ENCODE results near the gene PTPN2. TPM values are rescaled to one million over a fixed set of nuclear protein-coding genes. Genes with fewer than 3 reads are reported as not detected.

Gene PTPN2
- polyA plus RNA-seq, 2 of the 4 experiments (the other 2 are of a cell fraction): 23.0 to 32.4 TPM

DNA sequence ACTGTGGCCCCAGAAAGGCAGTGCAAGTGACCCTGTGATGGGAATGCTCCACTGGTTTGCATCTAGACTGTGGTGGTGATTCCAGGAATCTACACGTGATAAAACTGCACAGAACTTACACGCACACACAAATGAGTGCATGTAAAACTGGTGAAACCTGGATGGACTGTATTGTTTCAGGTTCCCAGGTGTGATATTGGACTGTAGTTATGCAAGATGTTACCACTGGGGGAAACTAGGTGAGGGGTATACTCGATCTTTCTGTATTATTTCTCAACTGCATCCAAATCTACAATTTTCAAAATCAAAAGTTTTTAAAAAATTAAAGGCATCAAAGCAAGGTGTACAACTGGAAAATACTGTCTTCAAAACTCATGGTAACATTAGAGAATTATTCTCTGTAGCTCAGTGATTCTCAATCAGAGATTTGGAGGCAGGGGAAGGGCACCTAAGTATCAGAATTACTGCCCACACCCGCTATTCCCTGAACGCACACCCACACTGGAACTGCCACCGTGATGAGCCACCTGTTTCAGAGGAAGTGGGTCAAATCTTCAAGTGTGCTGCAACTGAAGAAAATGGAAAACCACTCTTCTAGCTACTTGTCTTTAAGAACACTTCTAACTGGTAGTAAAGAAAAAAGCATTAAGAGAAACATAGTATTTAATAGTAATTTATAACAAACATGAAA lies 26.7 kb downstream of the PTPN2 start:
- DNase-seq (ENCODE audit: low read depth in 1 of 2, low spot score in 1 of 2): no peak
- no peak overlapping the region for H3K4me3 ChIP-seq
- ATAC-seq: no peak
- H3K9me3 ChIP-seq: no peaks in the 10 kb centered on the region
- H3K4me2 ChIP-seq: no peak overlapping the region
- WGBS (ENCODE audit: missing lambda C conversion rate): 83% methylated on average over 6 of the region's 6 CpGs
- ChIA-PET POLR2A (no interaction called here), CTCF (interaction anchor here (0.5 kb wide), 1 partner anchor 36 kb away, joined by 3 read pairs; no protein-coding TSS in a partner anchor)
- no peak for FAIRE-seq
- H3K4me1 ChIP-seq: peaks cover 1% of the 10 kb centered on the region; the same call in 2 of the 3 replicates
- TF ChIP-seq MAFK (IDR thresholded peaks at IDR 0.05; ENCODE audit: partially characterized antibody) (no peak), PHF8 (IDR thresholded peaks at IDR 0.05; ENCODE audit: borderline replicate concordance, low read depth) (no peak)
- TF ChIP-seq, protein P1, sequence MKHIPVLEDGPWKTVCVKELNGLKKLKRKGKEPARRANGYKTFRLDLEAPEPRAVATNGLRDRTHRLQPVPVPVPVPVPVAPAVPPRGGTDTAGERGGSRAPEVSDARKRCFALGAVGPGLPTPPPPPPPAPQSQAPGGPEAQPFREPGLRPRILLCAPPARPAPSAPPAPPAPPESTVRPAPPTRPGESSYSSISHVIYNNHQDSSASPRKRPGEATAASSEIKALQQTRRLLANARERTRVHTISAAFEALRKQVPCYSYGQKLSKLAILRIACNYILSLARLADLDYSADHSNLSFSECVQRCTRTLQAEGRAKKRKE (CRISPR knock-in tag; IDR thresholded peaks at IDR 0.05; ENCODE audit: low read depth): no peak
- H3K27ac ChIP-seq: no peak overlapping the region

DNA sequence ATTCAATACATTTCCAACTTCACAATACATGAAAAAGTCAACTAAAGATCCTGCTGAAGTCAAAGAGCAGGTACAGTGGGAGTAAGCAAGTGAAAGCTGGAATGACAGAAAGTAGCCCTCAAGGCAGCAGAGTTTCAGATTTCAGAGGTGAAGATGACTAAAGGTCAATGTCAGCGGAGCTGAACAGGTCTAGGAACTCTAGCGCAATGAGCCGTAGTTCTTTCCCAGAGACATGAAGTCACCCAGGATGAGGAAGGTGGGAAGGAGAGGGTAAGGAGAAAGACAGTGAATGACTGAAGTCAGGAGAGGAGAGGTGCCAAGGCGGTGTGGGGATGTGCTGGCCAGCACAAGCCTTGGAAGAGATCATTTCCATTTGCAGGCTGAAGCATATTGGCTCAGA lies 28.1 kb downstream of the PTPN2 start:
- DNase-seq (ENCODE audit: low read depth in 1 of 2, low spot score in 1 of 2): no peak
- ATAC-seq: no peak
- no peak for FAIRE-seq
- Histone ChIP-seq H3K4me2 (no peak overlapping the region), H3K9me3 (no peaks in the 10 kb centered on the region), H3K4me3 (no peak overlapping the region), H3K4me1 (no peaks in the 10 kb centered on the region), H3K27ac (no peak overlapping the region)
- 94% methylated on average over 4 of the region's 4 CpGs for WGBS (ENCODE audit: missing lambda C conversion rate)
- TF ChIP-seq ZFP36 (IDR thresholded peaks at IDR 0.05; ENCODE audit: borderline replicate concordance, partially characterized antibody) (no peak), ZC3H11A (IDR thresholded peaks at IDR 0.05) (no peak), MYC (IDR thresholded peaks at IDR 0.05; ENCODE audit: borderline replicate concordance, low read length) (no peak), RAD21 (conservative IDR thresholded peaks at IDR 0.05 in 1 of 2, IDR thresholded peaks at IDR 0.05 in 1 of 2) (no peak), HDAC2 (IDR thresholded peaks at IDR 0.05) (no peak), CHD4 (IDR thresholded peaks at IDR 0.05; ENCODE audit: borderline replicate concordance) (no peak), KDM1A (IDR thresholded peaks at IDR 0.05; ENCODE audit: low read depth) (no peak), CBX8 (IDR thresholded peaks at IDR 0.05) (no peak), EP300 (IDR thresholded peaks at IDR 0.05) (no peak), GATA3 (IDR thresholded peaks at IDR 0.05; ENCODE audit: borderline replicate concordance) (no peak), NFE2L2 (conservative IDR thresholded peaks at IDR 0.05; ENCODE audit: low read length) (no peak)
- TF ChIP-seq, protein P2, sequence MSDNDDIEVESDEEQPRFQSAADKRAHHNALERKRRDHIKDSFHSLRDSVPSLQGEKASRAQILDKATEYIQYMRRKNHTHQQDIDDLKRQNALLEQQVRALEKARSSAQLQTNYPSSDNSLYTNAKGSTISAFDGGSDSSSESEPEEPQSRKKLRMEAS (IDR thresholded peaks at IDR 0.05): no peak
- TF ChIP-seq, protein P3, sequence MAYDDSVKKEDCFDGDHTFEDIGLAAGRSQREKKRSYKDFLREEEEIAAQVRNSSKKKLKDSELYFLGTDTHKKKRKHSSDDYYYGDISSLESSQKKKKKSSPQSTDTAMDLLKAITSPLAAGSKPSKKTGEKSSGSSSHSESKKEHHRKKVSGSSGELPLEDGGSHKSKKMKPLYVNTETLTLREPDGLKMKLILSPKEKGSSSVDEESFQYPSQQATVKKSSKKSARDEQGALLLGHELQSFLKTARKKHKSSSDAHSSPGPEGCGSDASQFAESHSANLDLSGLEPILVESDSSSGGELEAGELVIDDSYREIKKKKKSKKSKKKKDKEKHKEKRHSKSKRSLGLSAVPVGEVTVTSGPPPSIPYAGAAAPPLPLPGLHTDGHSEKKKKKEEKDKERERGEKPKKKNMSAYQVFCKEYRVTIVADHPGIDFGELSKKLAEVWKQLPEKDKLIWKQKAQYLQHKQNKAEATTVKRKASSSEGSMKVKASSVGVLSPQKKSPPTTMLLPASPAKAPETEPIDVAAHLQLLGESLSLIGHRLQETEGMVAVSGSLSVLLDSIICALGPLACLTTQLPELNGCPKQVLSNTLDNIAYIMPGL (CRISPR knock-in tag; IDR thresholded peaks at IDR 0.05; ENCODE audit: borderline replicate concordance): no peak
- TF ChIP-seq, protein P4, sequence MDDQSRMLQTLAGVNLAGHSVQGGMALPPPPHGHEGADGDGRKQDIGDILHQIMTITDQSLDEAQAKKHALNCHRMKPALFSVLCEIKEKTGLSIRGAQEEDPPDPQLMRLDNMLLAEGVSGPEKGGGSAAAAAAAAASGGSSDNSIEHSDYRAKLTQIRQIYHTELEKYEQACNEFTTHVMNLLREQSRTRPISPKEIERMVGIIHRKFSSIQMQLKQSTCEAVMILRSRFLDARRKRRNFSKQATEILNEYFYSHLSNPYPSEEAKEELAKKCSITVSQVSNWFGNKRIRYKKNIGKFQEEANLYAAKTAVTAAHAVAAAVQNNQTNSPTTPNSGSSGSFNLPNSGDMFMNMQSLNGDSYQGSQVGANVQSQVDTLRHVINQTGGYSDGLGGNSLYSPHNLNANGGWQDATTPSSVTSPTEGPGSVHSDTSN (IDR thresholded peaks at IDR 0.05): no peak
- ChIA-PET POLR2A (no interaction called here), CTCF (interaction anchor here (0.6 to 1.4 kb wide), 3 partner anchors 12 to 129 kb away, joined by 3 to 4 read pairs (median 3); no protein-coding TSS in a partner anchor)

DNA sequence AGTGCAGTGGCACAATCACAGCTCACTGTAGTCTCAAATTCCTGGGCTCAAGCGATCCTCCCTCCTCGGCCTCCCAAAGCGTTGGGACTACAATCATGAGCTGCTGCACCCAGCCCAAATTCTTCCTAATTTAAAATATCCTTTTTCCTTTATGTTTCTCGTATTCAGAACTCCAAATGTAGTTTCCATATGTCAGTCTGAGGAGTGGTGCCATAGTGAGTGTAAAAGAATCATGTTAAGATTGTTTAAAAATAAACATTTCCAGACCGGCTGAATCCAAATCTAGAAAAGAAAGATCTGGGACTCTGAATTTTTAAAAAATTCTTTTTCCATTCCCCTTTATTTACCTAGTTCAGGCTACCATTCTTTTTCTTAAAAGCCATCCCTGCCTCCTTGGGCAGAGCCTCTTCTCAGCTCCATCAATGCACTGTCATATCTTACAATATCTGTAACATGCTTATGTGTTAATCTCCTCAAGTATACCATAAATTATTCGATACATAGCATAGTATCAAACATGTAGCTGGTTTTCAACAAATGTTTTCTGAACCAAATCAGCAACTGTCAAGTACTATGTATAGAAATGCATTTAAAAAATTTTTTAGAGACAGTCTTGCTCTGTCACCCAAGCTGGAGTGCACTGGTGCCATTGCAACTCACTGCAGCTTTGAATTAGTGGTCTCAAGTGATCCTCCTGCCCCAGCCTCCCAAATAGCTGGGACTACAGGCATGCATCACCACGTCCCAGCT lies 31.3 kb downstream of the PTPN2 start:
- POLR2A ChIA-PET: interaction anchor here (1.1 kb wide), 1 partner anchor 31 kb away, joined by 4 read pairs; no protein-coding TSS in a partner anchor
- Histone ChIP-seq H3K4me2 (no peak overlapping the region), H3K9me3 (no peaks in the 10 kb centered on the region), H3K27ac (no peak overlapping the region), H3K4me1 (0 out of 3 replicates have a peak, but pooled peaks cover under 1% of the 10 kb centered on the region), H3K4me3 (no peak overlapping the region)
- WGBS (ENCODE audit: missing lambda C conversion rate): 93% methylated on average over 6 of the region's 7 CpGs
- CTCF ChIA-PET: no interaction called here
- DNase-seq (ENCODE audit: low read depth in 1 of 2, low spot score in 1 of 2) (no peak), ATAC-seq (no peak), FAIRE-seq (no peak)
- TF ChIP-seq CBX8 (IDR thresholded peaks at IDR 0.05) (no peak), NFE2L2 (conservative IDR thresholded peaks at IDR 0.05; ENCODE audit: low read length) (no peak), HDAC2 (IDR thresholded peaks at IDR 0.05) (no peak), EP300 (IDR thresholded peaks at IDR 0.05) (no peak), ZSCAN20 (CRISPR knock-in tag; IDR thresholded peaks at IDR 0.05) (no peak), CEBPB (IDR thresholded peaks at IDR 0.05) (no peak), ESRRA (IDR thresholded peaks at IDR 0.05; ENCODE audit: borderline replicate concordance, low read length) (no peak), BHLHE40 (IDR thresholded peaks at IDR 0.05; ENCODE audit: low read depth, low read length) (no peak), RARB (CRISPR knock-in tag; IDR thresholded peaks at IDR 0.05) (no peak), RAD21 (conservative IDR thresholded peaks at IDR 0.05 in 1 of 2, IDR thresholded peaks at IDR 0.05 in 1 of 2) (no peak), JUN (IDR thresholded peaks at IDR 0.05) (no peak), CHD2 (IDR thresholded peaks at IDR 0.05; ENCODE audit: low read length, partially characterized antibody) (no peak), ZC3H11A (IDR thresholded peaks at IDR 0.05) (no peak), MAZ (IDR thresholded peaks at IDR 0.05; ENCODE audit: borderline replicate concordance, low read depth, low read length) (no peak), HOXA7 (CRISPR knock-in tag; IDR thresholded peaks at IDR 0.05) (no peak)
